Adrenal gland (tissue), 12 donors: ENCODE measurements around the gene ZFR. TPM values are rescaled to one million over a fixed set of nuclear protein-coding genes. Genes with fewer than 3 reads are reported as not detected.

ENCODE experiments used
- DNase-seq, 7 donors: peaks; one replicate each; pipeline ENCODE4 v3.0.0-alpha.2; 2019 to 2020
- H3K27ac ChIP-seq, 5 donors: fragments of 200-600 bp; sonication (generic) in 4 of 5; 1 replicate in 3 of 5; 2 replicates in 2 of 5; pipeline versions ENCODE4 v1.5.1 to v1.8.0; 2016 to 2020; ENCODE audit warnings: mild to moderate bottlenecking in 1 of 5
- H3K27me3 ChIP-seq: fragments of 200-600 bp; 2 replicates; pipeline ENCODE4 v1.8.0; 2021
- H3K36me3 ChIP-seq, 2 donors: fragments of 200-600 bp; replicated peaks in 1 of 2; 1 replicate in 1 of 2; 2 replicates in 1 of 2; pipeline versions ENCODE4 v1.5.1 to v1.8.0; 2018 to 2022
- H3K4me1 ChIP-seq, 2 donors: fragments of 200-600 bp; replicated peaks in 1 of 2; 1 replicate in 1 of 2; 2 replicates in 1 of 2; pipeline versions ENCODE4 v1.5.1 to v1.8.0; 2018 to 2021
- H3K4me3 ChIP-seq, 4 donors: fragments of 200-600 bp; sonication (generic) in 3 of 4; one replicate each; pipeline ENCODE4 v1.5.1; 2016 to 2018
- H3K9me3 ChIP-seq, 3 donors: fragments of 200-600 bp; sonication (generic) in 1 of 3; replicated peaks in 1 of 3; 1 replicate in 2 of 3; 2 replicates in 1 of 3; pipeline versions ENCODE4 v1.5.1 to v1.8.0; 2016 to 2021
- POLR2A ChIP-seq, 2 donors: fragments of 450-650 bp; IDR thresholded peaks; one replicate each; pipeline ENCODE4 v1.6.1; 2017; ENCODE audit warnings: antibody characterized with exemption in 2 of 2, mild to moderate bottlenecking in 2 of 2, moderate library complexity in 1 of 2
- WGBS, 4 donors: extraction: QIAGEN DNeasy Blood & Tissue Kit in 2 of 4; methylation state at CpG; one replicate each; pipeline versions ENCODE4 v1.1.5 to v1.1.7; 2013 to 2017; 5-methylcytosine and 5-hydroxymethylcytosine counted together
- intact Hi-C, 2 donors: fragments of 100-400 bp; cut with DNase I; formaldehyde crosslinking; loops; one replicate each; pipeline versions ENCODE4 v1.14.1 to v1.15.0; 2022 to 2023
- polyA plus RNA-seq, 3 donors: library from polyadenylated mRNA; stranded (reverse); fragments of 200-250 nt in 2 of 3; fragments of 350-450 nt in 1 of 3; fragmentation: Illumina TruSeq in 1 of 3; extraction: RNeasy Lipid Tissue Mini Kit (QIAGEN cat#74804) in 1 of 3; gene quantifications; one replicate each; pipeline ENCODE4 v1.2.3, GENCODE V29; 2013 to 2014
- total RNA-seq, 9 donors: library from RNA; depleted of rRNA in 4 of 9; stranded (reverse); fragments of >200 nt in 4 of 9; fragments of 120-200 nt in 1 of 9; fragmentation: NEBNext Ultra II Directional in 1 of 9; extraction: Animal tissue kit (Norgen Biotek cat#: 25700) in 1 of 9; gene quantifications; one replicate each; pipeline versions ENCODE4 v1.1.0 to v1.2.4, GENCODE V29; 2013 to 2023
- TF ChIP-seq, protein P1 (sequence below), 6 experiments: fragments of 450-650 bp in 4 of 6; fragments of 200-600 bp in 2 of 6; sonication (generic) in 1 of 6; IDR thresholded peaks; 1 replicate in 5 of 6; 2 replicates in 1 of 6; pipeline versions ENCODE4 v1.5.1 to v1.8.0; 2016 to 2021; ENCODE audit warnings: antibody characterized with exemption in 6 of 6, mild to moderate bottlenecking in 2 of 6, moderate library complexity in 1 of 6
- donor health status: healthy with polysubstance abuse.
- donor health status: Bipolar disorder and iron deficiency.
- donor health status: DM: yes; HTN: yes; CAD: no.
- donor health status: DM: no; HTN: no; CAD: no.
- donor health status: DM: no; HTN: no; CAD: no.
- donor health status: DM: yes; HTN: yes; CAD: no.

Gene ZFR
- total and polyA plus RNA-seq, 12 donors, result 29.4 to 154 (median 72.7) TPM

DNA sequence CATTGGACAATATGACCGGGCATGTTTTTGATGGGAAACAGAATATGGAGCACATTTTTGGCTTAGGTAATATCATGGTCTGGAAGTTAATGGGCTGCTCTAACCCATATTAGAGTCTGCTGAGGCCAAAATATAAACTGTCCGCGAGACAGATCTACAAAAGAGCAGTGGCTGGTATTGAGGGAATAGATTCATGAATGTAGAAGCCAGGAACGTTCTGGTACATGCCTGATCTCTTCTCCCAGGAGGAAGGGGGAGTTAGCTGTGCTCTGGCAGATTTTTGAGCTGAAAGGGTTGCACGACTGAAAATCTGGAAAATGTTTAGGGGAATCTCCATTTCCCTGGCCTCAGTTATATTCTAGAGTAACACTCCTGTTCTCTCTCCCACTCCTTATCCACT is 42.9 kb upstream of the ZFR start:
- 76 to 87% (median 81%) methylated on average over 5 of the region's 5 CpGs for WGBS, 4 donors
- DNase-seq, result no peak
- H3K27ac ChIP-seq, result no peak overlapping the region
- no peak overlapping the region for H3K4me3 ChIP-seq
- TF ChIP-seq, protein P1, sequence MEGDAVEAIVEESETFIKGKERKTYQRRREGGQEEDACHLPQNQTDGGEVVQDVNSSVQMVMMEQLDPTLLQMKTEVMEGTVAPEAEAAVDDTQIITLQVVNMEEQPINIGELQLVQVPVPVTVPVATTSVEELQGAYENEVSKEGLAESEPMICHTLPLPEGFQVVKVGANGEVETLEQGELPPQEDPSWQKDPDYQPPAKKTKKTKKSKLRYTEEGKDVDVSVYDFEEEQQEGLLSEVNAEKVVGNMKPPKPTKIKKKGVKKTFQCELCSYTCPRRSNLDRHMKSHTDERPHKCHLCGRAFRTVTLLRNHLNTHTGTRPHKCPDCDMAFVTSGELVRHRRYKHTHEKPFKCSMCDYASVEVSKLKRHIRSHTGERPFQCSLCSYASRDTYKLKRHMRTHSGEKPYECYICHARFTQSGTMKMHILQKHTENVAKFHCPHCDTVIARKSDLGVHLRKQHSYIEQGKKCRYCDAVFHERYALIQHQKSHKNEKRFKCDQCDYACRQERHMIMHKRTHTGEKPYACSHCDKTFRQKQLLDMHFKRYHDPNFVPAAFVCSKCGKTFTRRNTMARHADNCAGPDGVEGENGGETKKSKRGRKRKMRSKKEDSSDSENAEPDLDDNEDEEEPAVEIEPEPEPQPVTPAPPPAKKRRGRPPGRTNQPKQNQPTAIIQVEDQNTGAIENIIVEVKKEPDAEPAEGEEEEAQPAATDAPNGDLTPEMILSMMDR (IDR thresholded peaks at IDR 0.05), result no peak
- TF ChIP-seq POLR2A (IDR thresholded peaks at IDR 0.05), result no peak
- no peaks in the 10 kb centered on the region for H3K36me3 ChIP-seq
- H3K4me1 ChIP-seq, result no peaks in the 10 kb centered on the region
- H3K9me3 ChIP-seq, result no peaks in the 10 kb centered on the region
- intact Hi-C loops, result loop anchor here (5.0 kb wide), 2 partner anchors 100 to 125 kb away; partner anchors contain the start of gene SUB1 (in 1 of the 2)
- H3K27me3 ChIP-seq, result no peaks in the 10 kb centered on the region

GRCh38 chr5:32487008-32487407 is 42.5 kb upstream of the ZFR start:
- Histone ChIP-seq H3K4me3 (no peak overlapping the region), H3K27me3 (no peaks in the 10 kb centered on the region), H3K4me1 (no peaks in the 10 kb centered on the region), H3K27ac (no peak overlapping the region), H3K36me3 (no peaks in the 10 kb centered on the region), H3K9me3 (no peaks in the 10 kb centered on the region)
- intact Hi-C loops, result loop anchor here (5.0 kb wide), 2 partner anchors 100 to 125 kb away; partner anchors contain the start of gene SUB1 (in 1 of the 2)
- no peak for DNase-seq
- no peak for TF ChIP-seq POLR2A (IDR thresholded peaks at IDR 0.05)
- TF ChIP-seq, protein P1 (IDR thresholded peaks at IDR 0.05), result no peak
- WGBS, 4 donors, result 88 to 92% (median 90%) methylated on average over 3 of the region's 3 CpGs

DNA sequence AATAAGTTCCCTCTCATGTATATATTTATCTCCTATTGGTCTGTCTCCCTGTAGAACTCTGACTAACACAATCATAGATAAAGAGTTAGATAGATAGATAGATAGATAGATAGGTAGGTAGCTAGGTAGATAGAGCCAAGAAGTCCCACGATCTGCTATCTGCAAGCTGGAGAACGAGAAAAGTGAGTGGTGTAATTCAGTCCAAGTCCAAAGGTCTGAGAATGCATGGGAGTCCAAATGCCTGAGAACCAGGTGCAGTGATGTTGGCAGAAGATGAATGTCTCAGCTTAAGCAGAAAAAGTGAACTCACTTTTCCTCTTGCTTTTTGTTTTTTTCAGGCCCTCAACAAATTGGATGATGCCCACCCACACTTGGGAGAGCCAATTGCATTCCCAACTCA is 37.7 kb upstream of the ZFR start:
- WGBS, 4 donors, result 71 to 87% (median 75%) methylated on average over 2 of the region's 2 CpGs
- intact Hi-C loops, result no loop called here

DNA sequence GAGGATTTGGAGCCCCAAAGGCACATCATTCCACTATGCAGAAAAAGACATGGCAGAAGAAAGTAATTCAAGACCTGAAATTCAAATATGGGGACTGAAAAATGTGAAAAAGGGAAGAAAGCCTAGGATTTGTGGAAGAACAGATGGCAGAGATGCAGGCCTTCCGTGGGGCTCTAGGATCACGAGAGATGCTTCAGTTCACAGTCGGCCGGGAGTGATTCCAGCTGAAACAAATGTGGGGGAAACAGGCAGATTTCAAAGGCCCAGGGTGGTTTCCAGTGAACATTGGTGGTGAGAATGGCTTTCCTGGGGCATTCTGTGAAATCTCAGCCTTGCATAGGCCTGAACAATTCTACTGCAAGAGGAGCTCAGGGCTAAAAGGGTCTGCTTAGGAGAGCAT is 34.6 kb upstream of the ZFR start:
- no peaks in the 10 kb centered on the region for H3K4me1 ChIP-seq
- WGBS, 4 donors, result 69 to 85% (median 84%) methylated on average over 4 of the region's 4 CpGs
- H3K27ac ChIP-seq, result no peak overlapping the region
- no peaks in the 10 kb centered on the region for H3K9me3 ChIP-seq
- intact Hi-C loops, result no loop called here
- TF ChIP-seq POLR2A (IDR thresholded peaks at IDR 0.05), result no peak
- TF ChIP-seq, protein P1 (IDR thresholded peaks at IDR 0.05), result no peak
- no peak overlapping the region for H3K4me3 ChIP-seq
- no peaks in the 10 kb centered on the region for H3K27me3 ChIP-seq
- no peak for DNase-seq
- H3K36me3 ChIP-seq, result no peaks in the 10 kb centered on the region

More for the DNA sequence above, 37.7 kb upstream of the ZFR start:
- no peaks in the 10 kb centered on the region for H3K4me1 ChIP-seq
- H3K27ac ChIP-seq, result no peak overlapping the region
- H3K27me3 ChIP-seq, result no peaks in the 10 kb centered on the region
- no peak overlapping the region for H3K4me3 ChIP-seq
- DNase-seq, result no peak
- H3K9me3 ChIP-seq, result no peaks in the 10 kb centered on the region
- TF ChIP-seq POLR2A (IDR thresholded peaks at IDR 0.05), result no peak
- TF ChIP-seq, protein P1 (IDR thresholded peaks at IDR 0.05), result no peak
- H3K36me3 ChIP-seq, result no peaks in the 10 kb centered on the region
